MM.1S (cell line): ENCODE measurements around the gene FXYD2.

Experiments
- DNase-seq: peaks from one replicate; pipeline ENCODE4 v3.0.0-alpha.2; 2015
- H2AFZ ChIP-seq: fragments of 300-600 bp; sonication (generic); 2 replicates; pipeline ENCODE4 v1.6.0; 2016; ENCODE audit warnings: antibody characterized with exemption, low read length
- H3F3A ChIP-seq: fragments of 300-600 bp; sonication (generic); 2 replicates; pipeline ENCODE4 v1.6.1; 2016; ENCODE audit warnings: mild to moderate bottlenecking, antibody characterized with exemption, low read length, moderate library complexity, mixed read lengths; ENCODE audit not compliant: insufficient read depth
- H3K27ac ChIP-seq: fragments of 300-600 bp; sonication (generic); 2 replicates; pipeline ENCODE4 v1.5.1; 2016; ENCODE audit warnings: mild to moderate bottlenecking, low read length
- H3K27me3 ChIP-seq: fragments of 300-600 bp; sonication (generic); replicated peaks from 2 replicates; pipeline ENCODE4 v1.6.0; 2016; ENCODE audit warnings: low read length; ENCODE audit not compliant: insufficient read depth
- H3K36me3 ChIP-seq: fragments of 300-600 bp; sonication (generic); replicated peaks from 2 replicates; pipeline ENCODE4 v1.6.1; 2016; ENCODE audit warnings: mild to moderate bottlenecking, low read length, mixed read lengths; ENCODE audit not compliant: insufficient read depth
- H3K4me1 ChIP-seq: fragments of 300-600 bp; sonication (generic); 2 replicates; pipeline ENCODE4 v1.6.1; 2016; ENCODE audit warnings: low read length, mixed read lengths
- H3K4me2 ChIP-seq: fragments of 300-600 bp; sonication (generic); 2 replicates; pipeline ENCODE4 v1.6.0; 2016; ENCODE audit warnings: low read depth, low read length
- H3K4me3 ChIP-seq: fragments of 300-600 bp; sonication (generic); 2 replicates; pipeline ENCODE4 v1.5.1; 2016; ENCODE audit warnings: low read length, mixed read lengths
- H3K79me2 ChIP-seq: fragments of 300-600 bp; sonication (generic); 2 replicates; pipeline ENCODE4 v1.6.1; 2016; ENCODE audit warnings: mixed run types, low read length, mixed read lengths
- H3K9ac ChIP-seq: fragments of 300-600 bp; sonication (generic); 2 replicates; pipeline ENCODE4 v1.6.1; 2016; ENCODE audit warnings: low read length, mixed read lengths
- H3K9me2 ChIP-seq: fragments of 300-600 bp; sonication (generic); replicated peaks from 2 replicates; pipeline ENCODE4 v1.6.1; 2016; ENCODE audit warnings: mild to moderate bottlenecking, low read length, mixed read lengths; ENCODE audit not compliant: insufficient read depth
- H3K9me3 ChIP-seq: fragments of 300-600 bp; sonication (generic); replicated peaks from 2 replicates; pipeline ENCODE4 v1.6.1; 2016; ENCODE audit warnings: mild to moderate bottlenecking, low read length, mixed read lengths; ENCODE audit not compliant: insufficient read depth
- H4K20me1 ChIP-seq: fragments of 300-600 bp; sonication (generic); 2 replicates; pipeline ENCODE4 v1.6.1; 2016; ENCODE audit warnings: mild to moderate bottlenecking, low read length, moderate library complexity, mixed read lengths; ENCODE audit not compliant: insufficient read depth
- EZH2 ChIP-seq: fragments of 300-600 bp; sonication (generic); optimal IDR thresholded peaks from 2 replicates; pipeline ENCODE3; 2017; ENCODE audit warnings: low read depth, mild to moderate bottlenecking, antibody characterized with exemption, low read length, mixed read lengths
- EZH2phosphoT487 ChIP-seq: fragments of 300-600 bp; sonication (generic); IDR thresholded peaks from 2 replicates; pipeline ENCODE4 v1.6.1; 2018; ENCODE audit warnings: antibody characterized with exemption, low read length
- TF ChIP-seq, protein P1 (sequence below): fragments of 300-600 bp; sonication (generic); IDR thresholded peaks from 2 replicates; pipeline ENCODE4 v1.5.1; 2016; ENCODE audit warnings: antibody characterized with exemption, low read length, mixed read lengths

The FXYD2 gene

DNA sequence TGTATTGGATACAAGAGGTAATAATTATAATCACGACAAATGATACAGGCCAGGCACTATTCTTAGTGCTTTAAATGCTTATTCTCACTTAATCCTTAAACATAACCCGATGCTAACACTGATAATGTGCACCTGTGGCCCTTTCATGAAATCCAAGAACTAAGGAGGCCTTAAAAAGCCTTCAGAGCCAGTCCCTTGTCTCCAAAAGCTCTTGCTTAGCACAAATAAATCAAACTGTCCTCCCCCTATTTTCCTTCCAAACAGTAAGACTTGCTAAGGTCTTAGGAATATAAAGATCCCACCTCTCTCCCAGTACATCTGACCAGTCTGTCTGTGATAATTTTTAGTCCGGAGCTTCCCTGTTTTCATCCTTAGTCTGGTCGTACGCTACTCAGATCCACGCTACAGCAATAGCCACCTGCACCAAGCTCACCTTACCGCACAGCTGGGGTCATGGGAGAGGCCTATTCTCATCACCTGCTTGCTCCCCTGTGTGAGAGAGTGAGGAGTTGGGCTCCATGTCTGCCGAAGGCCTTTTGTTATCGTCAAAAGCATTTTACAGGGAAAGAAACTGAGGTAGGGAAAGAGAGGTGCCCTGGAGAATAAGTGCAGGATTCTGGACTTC is 35.1 kb upstream of the FXYD2 start:
- Histone ChIP-seq H3K9me2 (no peaks in the 10 kb centered on the region), H3K9me3 (no peaks in the 10 kb centered on the region), H3K4me3 (no peak overlapping the region), H3K4me2 (no peak overlapping the region), H3K79me2 (no peaks in the 10 kb centered on the region), H4K20me1 (no peaks in the 10 kb centered on the region), H3K4me1 (no peaks in the 10 kb centered on the region), H3K27me3 (peaks cover 13% of the 10 kb centered on the region), H3F3A (no peaks in the 10 kb centered on the region), H3K36me3 (no peaks in the 10 kb centered on the region), H3K27ac (no peak overlapping the region), H3K9ac (no peak overlapping the region), H2AFZ (no peak overlapping the region)
- TF ChIP-seq EZH2phosphoT487 = no peak
- TF ChIP-seq, protein P1, sequence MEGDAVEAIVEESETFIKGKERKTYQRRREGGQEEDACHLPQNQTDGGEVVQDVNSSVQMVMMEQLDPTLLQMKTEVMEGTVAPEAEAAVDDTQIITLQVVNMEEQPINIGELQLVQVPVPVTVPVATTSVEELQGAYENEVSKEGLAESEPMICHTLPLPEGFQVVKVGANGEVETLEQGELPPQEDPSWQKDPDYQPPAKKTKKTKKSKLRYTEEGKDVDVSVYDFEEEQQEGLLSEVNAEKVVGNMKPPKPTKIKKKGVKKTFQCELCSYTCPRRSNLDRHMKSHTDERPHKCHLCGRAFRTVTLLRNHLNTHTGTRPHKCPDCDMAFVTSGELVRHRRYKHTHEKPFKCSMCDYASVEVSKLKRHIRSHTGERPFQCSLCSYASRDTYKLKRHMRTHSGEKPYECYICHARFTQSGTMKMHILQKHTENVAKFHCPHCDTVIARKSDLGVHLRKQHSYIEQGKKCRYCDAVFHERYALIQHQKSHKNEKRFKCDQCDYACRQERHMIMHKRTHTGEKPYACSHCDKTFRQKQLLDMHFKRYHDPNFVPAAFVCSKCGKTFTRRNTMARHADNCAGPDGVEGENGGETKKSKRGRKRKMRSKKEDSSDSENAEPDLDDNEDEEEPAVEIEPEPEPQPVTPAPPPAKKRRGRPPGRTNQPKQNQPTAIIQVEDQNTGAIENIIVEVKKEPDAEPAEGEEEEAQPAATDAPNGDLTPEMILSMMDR = no peak
- TF ChIP-seq EZH2 = no peak
- DNase-seq = no peak

DNA sequence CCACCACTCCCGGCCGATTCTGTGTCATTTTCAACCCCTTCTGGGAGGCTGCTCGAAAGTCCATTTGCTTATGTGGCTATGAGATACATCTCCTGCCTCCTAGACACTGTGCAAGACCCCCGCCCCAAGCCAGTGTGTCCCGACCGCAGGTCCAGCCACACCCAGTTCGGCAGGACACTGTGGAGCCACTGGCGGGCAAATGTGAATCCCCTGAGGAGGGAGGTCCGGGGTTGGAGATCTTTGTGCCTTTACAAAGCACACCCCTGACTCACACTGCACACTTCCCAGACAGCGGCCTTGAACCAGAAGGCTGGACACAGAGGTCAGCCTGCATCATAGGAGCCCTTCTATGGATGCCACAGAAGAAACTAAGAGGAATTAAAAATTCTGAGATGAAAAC is 34.5 kb upstream of the FXYD2 start:
- H2AFZ ChIP-seq = no peak overlapping the region
- no peaks in the 10 kb centered on the region for H3K79me2 ChIP-seq
- no peaks in the 10 kb centered on the region for H4K20me1 ChIP-seq
- DNase-seq = no peak
- peaks cover 10% of the 10 kb centered on the region for H3K27me3 ChIP-seq
- H3K9me3 ChIP-seq = no peaks in the 10 kb centered on the region
- H3K4me3 ChIP-seq = no peak overlapping the region
- TF ChIP-seq, protein P1 = no peak
- TF ChIP-seq EZH2phosphoT487 (no peak), EZH2 (no peak)
- H3K4me2 ChIP-seq = no peak overlapping the region
- no peak overlapping the region for H3K9ac ChIP-seq
- no peaks in the 10 kb centered on the region for H3K9me2 ChIP-seq
- H3K4me1 ChIP-seq = no peaks in the 10 kb centered on the region
- no peaks in the 10 kb centered on the region for H3F3A ChIP-seq
- no peaks in the 10 kb centered on the region for H3K36me3 ChIP-seq
- no peak overlapping the region for H3K27ac ChIP-seq

DNA sequence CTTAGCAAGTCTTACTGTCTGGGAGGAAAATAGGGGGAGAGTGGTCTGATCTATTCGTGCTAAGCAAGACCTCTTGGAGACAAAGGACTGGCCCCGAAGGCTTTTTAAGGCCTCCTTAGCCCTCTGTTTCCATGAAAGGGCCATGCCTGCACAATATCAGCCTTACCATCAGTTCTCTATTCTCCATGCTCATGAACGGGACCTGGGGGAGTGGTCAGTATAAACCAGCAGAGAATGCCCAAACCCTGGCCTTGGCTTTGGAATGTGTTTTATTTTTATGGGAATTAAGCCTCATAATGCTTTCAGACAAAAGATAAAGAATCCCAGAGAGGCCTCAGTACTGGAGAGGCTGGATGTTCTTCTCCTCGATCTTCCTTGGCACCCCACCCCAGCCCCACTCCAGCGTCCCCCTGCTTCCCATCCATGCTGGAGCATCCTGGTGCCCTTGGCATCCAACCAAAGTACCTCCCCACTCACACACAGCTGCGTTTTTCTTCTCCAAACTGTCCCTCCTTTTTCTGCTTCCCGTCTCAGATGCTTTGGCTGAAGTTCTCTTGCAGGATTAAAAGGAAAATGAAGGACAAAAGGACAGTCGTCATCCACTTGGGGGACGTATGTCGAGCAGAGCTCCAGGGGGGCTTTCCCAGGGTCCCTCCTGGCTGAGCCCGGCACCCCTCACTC is 33.3 kb upstream of the FXYD2 start:
- no peak for DNase-seq
- Histone ChIP-seq H3K27ac (no peak overlapping the region), H3K9ac (no peak overlapping the region), H3K36me3 (no peaks in the 10 kb centered on the region), H3K27me3 (peaks cover 9% of the 10 kb centered on the region), H3F3A (no peaks in the 10 kb centered on the region), H3K4me3 (no peak overlapping the region), H4K20me1 (no peaks in the 10 kb centered on the region), H3K4me1 (no peaks in the 10 kb centered on the region), H3K4me2 (no peak overlapping the region), H3K79me2 (no peaks in the 10 kb centered on the region), H3K9me2 (no peaks in the 10 kb centered on the region), H2AFZ (no peak overlapping the region), H3K9me3 (no peaks in the 10 kb centered on the region)
- TF ChIP-seq, protein P1 = no peak
- TF ChIP-seq EZH2 (no peak), EZH2phosphoT487 (no peak)
